ENCODE measurements around the gene PLA2G2D. TPM values are rescaled to one million over a fixed set of nuclear protein-coding genes. Genes with fewer than 3 reads are reported as not detected.

The PLA2G2D gene
- total and polyA plus RNA-seq, 2 donors, result not detected

DNA sequence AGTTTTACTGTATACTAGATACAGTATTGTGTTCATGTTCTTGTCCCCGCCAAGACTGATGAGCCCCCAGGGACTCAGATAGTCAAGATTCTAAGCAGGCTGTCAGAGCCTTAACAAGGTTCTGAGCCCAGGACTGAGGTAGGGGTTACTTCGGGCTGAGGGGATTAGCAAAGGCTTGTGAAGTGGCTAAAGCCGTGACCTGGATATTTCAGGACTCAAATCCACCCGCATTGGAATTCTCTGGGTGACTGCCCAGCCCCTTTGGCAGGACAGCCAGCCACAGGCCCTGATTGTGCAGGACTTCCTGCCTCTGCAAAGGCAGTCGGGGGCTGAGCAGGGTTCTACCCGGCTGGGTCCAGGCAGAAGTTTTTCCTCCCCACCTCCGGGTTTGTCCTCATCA, 49.5 kb downstream of the PLA2G2D start, which contains the start of gene PLA2G5:
Gene PLA2G5 (plus strand): TSS at position 321 of the 400 bp plus-strand sequence. CDS start 14,637 bp downstream, outside the sequence.
- DNase-seq (ENCODE audit: extremely low spot score), result no peak
- Histone ChIP-seq H3K4me3 (ENCODE audit: low read depth, low read length) (no peak within 1 kb of the TSS), H3K27ac (ENCODE audit: low read depth) (no peak within 1 kb of the TSS), H3K36me3 (ENCODE audit: insufficient read depth) (no peaks in the 10 kb centered on the region), H3K4me1 (ENCODE audit: insufficient read depth) (no peaks in the 10 kb centered on the region)
- WGBS, result 10% methylated on average over 7 of the region's 7 CpGs

- H3K27ac ChIP-seq (ENCODE audit: low read depth), result no peak overlapping the region
- 82% methylated on average over 7 of the region's 7 CpGs for WGBS
- DNase-seq (ENCODE audit: extremely low spot score), result no peak
- H3K4me1 ChIP-seq (ENCODE audit: insufficient read depth), result no peaks in the 10 kb centered on the region
- no peaks in the 10 kb centered on the region for H3K36me3 ChIP-seq (ENCODE audit: insufficient read depth)
- no peak overlapping the region for H3K4me3 ChIP-seq (ENCODE audit: low read depth, low read length)
Observed at GRCh38 chr1:20068722-20069121, 50.6 kb downstream of the PLA2G2D start.

GRCh38 chr1:20063861-20064292, 55.5 kb downstream of the PLA2G2D start:
- WGBS, result 85% methylated on average over 2 of the region's 2 CpGs

More at GRCh38 chr1:20063861-20064292, 55.5 kb downstream of the PLA2G2D start:
- Histone ChIP-seq H3K4me3 (ENCODE audit: low read depth, low read length) (no peak overlapping the region), H3K4me1 (ENCODE audit: insufficient read depth) (no peaks in the 10 kb centered on the region), H3K36me3 (ENCODE audit: insufficient read depth) (no peaks in the 10 kb centered on the region), H3K27ac (ENCODE audit: low read depth) (no peak overlapping the region)
- DNase-seq (ENCODE audit: extremely low spot score), result no peak

Other genes starting within 250 kb of the PLA2G2D start
- 11.8 TPM for gene OTUD3, start 237.1 kb downstream of the PLA2G2D start, total RNA-seq
- 3.4 TPM for gene OTUD3, start 237.1 kb downstream of the PLA2G2D start, polyA plus RNA-seq
- not detected for gene PLA2G2E, start 195.9 kb downstream of the PLA2G2D start, total RNA-seq
- not detected for gene PLA2G2E, start 195.9 kb downstream of the PLA2G2D start, polyA plus RNA-seq
- gene PLA2G2A, start 139.9 kb downstream of the PLA2G2D start, total RNA-seq, result 0.48 TPM
- gene PLA2G2A, start 139.9 kb downstream of the PLA2G2D start, polyA plus RNA-seq, result 1,346 TPM
- gene PLA2G5, start 49.3 kb downstream of the PLA2G2D start, total RNA-seq, result 7.3 TPM
- 31.9 TPM for gene PLA2G5, start 49.3 kb downstream of the PLA2G2D start, polyA plus RNA-seq
- gene PLA2G2F, start 19.8 kb upstream of the PLA2G2D start, total RNA-seq, result 1.3 TPM
- gene PLA2G2F, start 19.8 kb upstream of the PLA2G2D start, polyA plus RNA-seq, result 2.6 TPM
- 2.4 TPM for gene UBXN10, start 66.6 kb upstream of the PLA2G2D start, total RNA-seq
- 3.2 TPM for gene UBXN10, start 66.6 kb upstream of the PLA2G2D start, polyA plus RNA-seq
- not detected for gene PLA2G2C, start 67.0 kb upstream of the PLA2G2D start, total RNA-seq
- gene PLA2G2C, start 67.0 kb upstream of the PLA2G2D start, polyA plus RNA-seq, result not detected
- gene VWA5B1, start 171.3 kb upstream of the PLA2G2D start, total RNA-seq, result 0.58 TPM
- gene VWA5B1, start 171.3 kb upstream of the PLA2G2D start, polyA plus RNA-seq, result 0.51 TPM